Measurements from ENCODE around the gene P4HB.

Gene P4HB

GRCh38 chr17:81831957-81832607 lies 28.3 kb downstream of the P4HB start:
- no peak for DNase-seq (ENCODE audit: low read depth)
- no peak for TF ChIP-seq CTCF (IDR thresholded peaks at IDR 0.05; ENCODE audit: control insufficient read depth, extremely low read depth, insufficient read depth)
- H3K4me3 ChIP-seq (ENCODE audit: low read depth, low read length), result peak overlapping the region; percentile 70

GRCh38 chr17:81831563-81831956 lies 28.8 kb downstream of the P4HB start:
- DNase-seq (ENCODE audit: low read depth), result no peak
- TF ChIP-seq CTCF (IDR thresholded peaks at IDR 0.05; ENCODE audit: control insufficient read depth, extremely low read depth, insufficient read depth), result no peak
- H3K4me3 ChIP-seq (ENCODE audit: low read depth, low read length), result peak overlapping the region; percentile 70; the same call in 1 of the 2 replicates

- no peak for DNase-seq (ENCODE audit: low read depth)
- H3K4me3 ChIP-seq (ENCODE audit: low read depth, low read length), result no peak overlapping the region
- no peak for TF ChIP-seq CTCF (IDR thresholded peaks at IDR 0.05; ENCODE audit: control insufficient read depth, extremely low read depth, insufficient read depth)
Measured at GRCh38 chr17:81829858-81830257, 30.5 kb downstream of the P4HB start.

- TF ChIP-seq CTCF (IDR thresholded peaks at IDR 0.05; ENCODE audit: control insufficient read depth, extremely low read depth, insufficient read depth), result no peak
- no peak overlapping the region for H3K4me3 ChIP-seq (ENCODE audit: low read depth, low read length)
- no peak for DNase-seq (ENCODE audit: low read depth)
Measured at GRCh38 chr17:81828656-81829055, 31.7 kb downstream of the P4HB start.

GRCh38 chr17:81825841-81826466 lies 34.4 kb downstream of the P4HB start:
- no peak for DNase-seq (ENCODE audit: low read depth)
- H3K4me3 ChIP-seq (ENCODE audit: low read depth, low read length), result no peak overlapping the region
- TF ChIP-seq CTCF (IDR thresholded peaks at IDR 0.05; ENCODE audit: control insufficient read depth, extremely low read depth, insufficient read depth), result 0 out of 2 replicates have a peak, but pooled peaks have one; percentile 1

- TF ChIP-seq CTCF (IDR thresholded peaks at IDR 0.05; ENCODE audit: control insufficient read depth, extremely low read depth, insufficient read depth), result no peak
- no peak for DNase-seq (ENCODE audit: low read depth)
- H3K4me3 ChIP-seq (ENCODE audit: low read depth, low read length), result no peak overlapping the region
Measured at GRCh38 chr17:81824595-81824994, 35.7 kb downstream of the P4HB start.
